Stimulated activated CD4-positive, alpha-beta T cell treated with anti-CD3 and anti-CD28 coated beads, Interleukin-15, amount 100 ng/mL, for 24 hours (primary cell): ENCODE data around the gene PLA2G3.
"Not testable (repeated sequence)": the region's sequence is repeated elsewhere in the genome, so short reads cannot be mapped to it uniquely, and the experiment has no call there.

Source experiments
- DNase-seq: peaks from one replicate; pipeline ENCODE4 v3.0.0-alpha.2; 2020

The PLA2G3 gene

DNA sequence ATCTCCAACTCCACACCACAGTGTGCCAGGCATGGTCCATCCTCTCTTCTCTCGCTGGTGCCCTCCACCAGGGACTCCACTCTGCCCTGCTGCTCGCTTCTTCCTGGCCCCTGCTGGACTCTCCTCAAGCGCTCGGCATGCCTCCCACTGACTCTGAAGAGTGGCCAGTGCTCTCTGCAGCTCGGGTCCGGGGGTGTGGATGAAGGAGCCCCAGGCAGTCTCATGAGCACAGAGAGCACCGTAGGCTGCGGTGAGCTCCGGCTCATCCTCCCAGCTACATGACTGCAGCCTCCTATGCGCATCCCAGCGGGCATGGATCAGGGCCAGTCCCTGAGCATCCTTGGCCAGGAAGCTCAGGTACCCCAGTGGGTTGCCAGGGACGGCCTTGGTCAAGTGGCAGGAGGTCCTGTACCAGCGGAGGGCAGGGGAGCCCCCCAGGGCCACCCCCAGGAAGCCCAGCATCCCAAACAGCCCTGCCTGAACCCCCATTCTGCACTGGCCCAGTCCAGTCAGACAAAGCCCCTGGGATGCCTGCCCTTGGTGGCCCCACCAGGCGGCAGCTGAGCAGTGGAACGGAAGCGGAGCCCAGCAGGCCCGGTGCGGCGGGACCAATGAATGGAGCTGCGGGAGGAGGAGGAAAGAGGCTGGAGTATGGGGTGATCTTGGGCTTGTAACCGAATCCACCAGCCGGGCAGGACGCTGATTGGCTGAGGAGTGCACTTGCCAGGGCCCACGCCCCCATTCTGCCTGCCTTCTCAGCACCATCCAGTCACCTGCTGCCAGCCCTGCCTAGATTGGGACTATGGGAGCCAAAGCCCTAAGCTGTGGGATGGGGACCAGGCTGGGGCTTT lies at the start of gene PLA2G3:
PLA2G3 (minus strand) TSS at position 643 of the 851 bp plus-strand sequence; CDS start at position 489, 154 bp downstream.
- no peak for DNase-seq

DNA sequence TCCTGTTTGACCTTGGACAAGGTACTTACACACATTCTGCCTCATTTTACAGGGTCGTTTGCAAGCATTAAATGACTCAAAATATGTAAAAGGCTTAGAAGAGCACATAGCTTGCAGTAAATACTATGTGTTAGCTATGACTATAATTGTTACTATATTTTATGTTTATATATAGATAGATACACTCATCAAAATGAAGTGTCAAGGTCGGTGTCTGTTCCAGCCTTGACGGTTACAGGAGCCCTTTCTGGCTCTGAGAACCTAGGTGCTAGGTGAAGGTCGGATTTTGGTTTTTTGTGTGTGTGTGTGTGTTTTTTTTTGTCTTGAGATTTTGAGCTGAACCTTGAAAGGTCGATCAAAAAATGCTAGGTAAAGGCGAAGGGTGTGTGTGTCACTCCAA lies 47.3 kb upstream of the PLA2G3 start:
- DNase-seq = no peak

- DNase-seq = no peak
These were observed 44.7 kb upstream of the PLA2G3 start for GRCh38 chr22:31185056-31185455.

DNA sequence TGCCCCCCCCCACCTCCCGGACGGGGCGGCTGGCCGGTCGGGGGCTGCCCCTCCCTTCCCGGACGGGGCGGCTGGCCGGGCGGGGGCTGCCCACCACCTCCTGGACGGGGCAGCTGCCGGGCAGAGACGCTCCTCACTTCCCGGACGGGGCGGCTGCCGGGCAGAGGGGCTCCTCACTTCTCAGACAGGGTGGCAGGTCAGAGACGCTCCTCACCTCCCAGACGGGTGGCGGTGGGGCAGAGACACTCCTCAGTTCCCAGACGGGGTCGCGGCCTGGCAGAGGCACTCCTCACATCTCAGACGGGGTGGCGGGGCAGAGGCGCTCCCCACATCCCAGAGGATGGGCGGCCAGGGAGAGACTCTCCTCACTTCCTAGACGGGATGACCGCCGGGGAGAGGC lies 43.7 kb upstream of the PLA2G3 start:
- no peak for DNase-seq

DNA sequence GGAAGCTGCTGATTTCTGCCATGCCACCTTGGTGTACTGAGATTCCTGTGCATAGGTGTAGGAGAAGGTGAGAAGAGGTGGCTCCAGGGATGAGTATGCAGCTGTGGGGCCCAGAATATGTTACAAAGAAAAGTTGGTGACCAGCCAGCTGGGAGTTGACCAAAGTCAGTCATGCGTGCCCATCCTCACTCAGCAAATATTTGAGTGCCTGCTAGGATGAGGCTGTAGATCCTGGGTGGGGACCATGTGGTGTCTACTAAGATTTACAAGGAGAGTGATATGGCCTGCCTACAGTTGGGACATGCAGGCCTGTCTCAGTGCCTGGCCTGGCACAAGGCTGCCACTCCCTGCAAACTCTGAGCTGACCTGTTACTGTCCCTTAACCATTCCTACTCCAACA lies 39.0 kb upstream of the PLA2G3 start:
- DNase-seq = no peak

DNA sequence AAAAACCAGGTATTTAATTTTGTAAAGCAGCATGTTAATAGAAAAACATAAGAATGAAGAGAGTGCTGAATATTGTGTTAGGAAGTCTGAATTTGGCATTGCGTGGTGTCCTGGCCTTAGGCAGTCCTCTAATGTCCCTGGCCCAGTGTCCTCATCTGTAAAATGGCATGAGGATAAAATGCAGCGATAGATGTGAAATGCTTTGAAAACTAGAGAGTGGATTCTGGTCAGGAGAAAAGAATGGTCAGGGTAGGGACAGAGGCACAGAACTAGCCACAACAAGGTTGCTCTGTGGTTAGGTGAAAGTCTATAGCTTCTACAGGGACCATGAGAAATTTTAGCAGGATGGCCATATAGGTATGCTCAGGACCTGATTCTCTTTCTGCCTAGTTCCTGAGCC lies 38.6 kb upstream of the PLA2G3 start:
- DNase-seq = no peak

GRCh38 chr22:31177420-31178162 lies 37.3 kb upstream of the PLA2G3 start:
- DNase-seq = no peak

DNA sequence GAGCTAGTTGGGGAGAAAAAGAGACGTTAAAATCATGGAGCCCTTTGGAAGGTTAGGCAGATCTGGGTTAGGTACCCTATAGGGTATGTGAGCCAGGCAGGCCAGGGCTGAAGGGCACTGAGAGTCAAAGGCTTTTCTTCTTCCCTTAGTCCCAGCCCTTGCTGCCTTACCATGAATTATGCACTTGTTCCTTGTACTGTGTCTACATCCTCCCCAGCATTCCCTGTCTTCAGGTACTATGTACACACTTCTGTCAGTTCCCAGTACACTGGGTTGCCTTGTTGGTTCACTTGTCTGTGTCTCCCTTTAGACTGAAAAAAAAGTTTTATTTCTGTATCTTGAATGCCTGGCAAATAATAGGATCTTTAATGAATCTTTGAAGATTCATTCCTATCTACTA lies 36.6 kb upstream of the PLA2G3 start:
- DNase-seq = no peak

DNA sequence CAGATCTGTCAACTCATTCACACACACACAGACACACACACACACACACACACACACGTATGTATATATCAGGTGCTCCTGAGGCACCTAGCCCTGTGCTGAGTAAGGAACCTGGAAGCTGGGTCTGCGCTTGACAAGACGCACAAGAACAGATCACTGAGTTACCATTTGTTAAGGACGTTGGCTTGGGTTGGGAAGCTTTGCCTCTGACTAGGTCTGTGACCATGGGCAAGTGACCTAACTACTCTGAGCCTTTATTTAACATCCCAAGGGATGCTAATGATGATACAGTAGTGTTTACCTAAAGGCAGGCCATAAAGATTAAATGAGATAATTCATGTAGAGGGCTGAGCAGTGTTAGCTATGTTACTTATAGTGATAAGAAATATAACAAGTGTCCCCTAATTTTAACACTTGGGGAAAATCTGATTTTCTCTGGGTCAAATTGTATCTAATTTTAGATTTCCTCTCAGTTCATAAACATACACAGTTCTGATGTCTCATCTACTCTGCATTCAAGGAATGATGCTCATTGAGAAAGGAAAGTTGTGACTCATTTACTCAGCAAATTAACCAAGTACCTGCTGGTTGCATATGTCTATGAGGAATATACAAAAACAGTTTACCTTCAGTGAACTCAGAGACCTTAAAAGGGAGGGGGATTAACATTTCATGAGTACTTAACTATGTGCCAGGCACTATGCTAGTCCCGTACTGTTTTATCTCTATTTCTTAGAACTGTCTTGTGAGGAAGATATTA lies 33.3 kb upstream of the PLA2G3 start:
- peak; percentile 8 for DNase-seq

DNA sequence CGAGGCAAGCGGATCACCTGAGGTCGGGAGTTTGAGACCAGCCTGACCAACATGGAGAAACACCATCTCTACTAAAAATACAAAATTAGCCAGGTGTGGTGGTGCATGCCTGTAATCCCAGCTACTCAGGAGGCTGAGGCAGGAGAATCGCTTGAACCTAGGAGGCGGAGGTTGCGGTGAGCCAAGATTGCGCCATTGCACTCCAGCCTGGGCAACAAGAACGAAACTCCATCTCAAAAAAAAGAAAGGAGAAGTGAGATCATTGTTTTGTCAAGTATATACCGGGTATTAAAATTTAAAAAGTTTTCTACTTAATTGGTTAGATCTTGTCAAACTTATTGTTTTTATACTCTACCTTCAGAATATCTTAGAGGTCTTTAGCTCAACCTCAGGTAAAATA lies 31.4 kb upstream of the PLA2G3 start:
- DNase-seq = not testable (repeated sequence)

- DNase-seq = no peak
These were observed 30.7 kb upstream of the PLA2G3 start for GRCh38 chr22:31170971-31171370.

- DNase-seq = no peak
These were observed 21.9 kb upstream of the PLA2G3 start for GRCh38 chr22:31162015-31162765.

- DNase-seq = no peak
These were observed 21.1 kb upstream of the PLA2G3 start for GRCh38 chr22:31161386-31161785.

GRCh38 chr22:31160328-31160978 lies 20.1 kb upstream of the PLA2G3 start:
- peak; percentile 19 for DNase-seq

GRCh38 chr22:31155422-31155821 lies 15.1 kb upstream of the PLA2G3 start:
- DNase-seq = no peak

DNA sequence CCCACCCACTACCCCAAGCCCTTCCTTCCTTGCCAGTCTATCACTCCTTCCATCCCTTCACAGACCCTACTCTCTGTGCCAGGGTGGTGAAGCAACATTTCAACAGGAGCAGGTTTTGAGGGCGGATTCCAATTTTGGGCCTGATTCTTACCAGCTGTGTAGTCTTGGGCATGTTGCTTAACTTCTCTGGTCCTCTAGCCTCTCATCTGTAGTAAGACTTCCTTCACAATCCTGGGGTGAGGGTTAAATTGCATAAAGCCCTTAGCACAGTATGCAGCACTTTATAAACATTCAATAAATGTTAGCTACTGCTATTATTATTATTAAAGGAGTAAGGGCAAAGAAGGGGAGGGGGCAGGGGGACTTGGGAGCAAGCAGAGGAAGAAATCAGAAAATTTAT lies 14.7 kb upstream of the PLA2G3 start:
- DNase-seq = no peak

GRCh38 chr22:31153357-31153756 lies 13.0 kb upstream of the PLA2G3 start:
- DNase-seq = no peak

DNA sequence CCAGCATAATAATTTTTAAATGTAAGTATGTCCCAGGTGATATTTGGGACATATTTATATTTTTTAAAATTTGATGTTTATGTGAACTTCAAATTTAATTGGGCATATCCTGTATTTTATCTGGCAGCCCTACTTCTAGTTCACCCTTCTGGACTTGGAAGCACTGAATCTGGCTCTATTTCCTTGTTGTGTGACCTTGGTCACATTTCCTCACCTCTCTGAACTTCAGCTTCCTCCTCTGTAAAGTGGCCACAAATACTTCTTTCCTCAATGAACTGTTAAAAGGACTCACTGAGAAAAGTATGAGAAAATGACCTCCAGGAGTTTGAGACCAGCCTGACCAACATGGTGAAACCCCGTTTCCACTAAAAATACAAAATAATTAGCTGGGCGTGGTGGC lies 11.6 kb upstream of the PLA2G3 start:
- no peak for DNase-seq

- DNase-seq = no peak
These were observed 10.3 kb upstream of the PLA2G3 start for GRCh38 chr22:31150615-31151014.

GRCh38 chr22:31148953-31149627 lies 8.8 kb upstream of the PLA2G3 start:
- peak; percentile 45 for DNase-seq

DNA sequence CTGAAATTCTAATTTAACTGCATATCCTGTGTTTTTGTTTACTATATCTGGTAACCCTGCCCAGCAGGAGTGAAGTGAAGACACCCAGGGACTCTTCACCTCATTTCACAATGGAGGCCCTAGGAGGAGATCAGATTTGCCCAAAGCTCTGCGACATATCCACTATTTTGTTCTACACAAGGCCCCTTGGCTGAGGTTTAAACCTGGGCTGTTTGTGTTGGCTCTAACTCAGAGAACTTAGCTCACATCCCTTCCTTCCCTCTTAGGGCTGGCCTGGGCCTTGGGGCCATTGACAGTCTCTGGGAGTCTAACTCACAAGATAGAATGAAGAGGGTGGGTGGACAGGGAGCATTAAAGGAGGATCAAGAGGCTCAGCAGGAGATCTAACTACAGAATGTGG lies 8.2 kb upstream of the PLA2G3 start:
- no peak for DNase-seq

DNA sequence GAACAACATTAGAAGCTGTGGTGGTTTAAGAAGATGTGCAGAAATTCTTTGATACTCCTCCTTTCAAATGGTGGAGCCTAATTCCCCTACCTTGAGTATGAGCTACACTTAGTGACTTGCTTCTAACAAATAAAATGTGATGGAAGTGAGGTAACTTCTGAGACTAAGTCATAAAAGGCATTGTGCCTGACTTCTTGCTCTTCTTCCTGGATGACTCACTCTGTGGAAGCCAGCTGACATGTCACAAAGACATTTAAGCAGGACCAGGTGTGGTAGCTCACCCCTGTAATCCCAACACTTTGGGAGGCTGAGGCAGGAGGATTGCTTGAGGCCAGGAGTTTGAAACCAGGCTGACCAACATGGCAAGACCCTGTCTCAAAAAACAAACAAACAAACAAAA lies 3.9 kb upstream of the PLA2G3 start:
- DNase-seq = no peak
